HEK293 (cell line): Measurements from ENCODE around the gene KAT2B.

Experiments
- EGR2 ChIP-seq: fragments of 450-650 bp; formaldehyde crosslinking; IDR thresholded peaks from 2 replicates; pipeline ENCODE4 v1.5.1; 2016; ENCODE audit warnings: low read depth, missing biosample characterization, missing genetic modification characterization
- KLF8 ChIP-seq: fragments of 450-650 bp; formaldehyde crosslinking; IDR thresholded peaks from 2 replicates; pipeline ENCODE4 v1.5.1; 2016; ENCODE audit warnings: missing biosample characterization, missing genetic modification characterization
- MZF1 ChIP-seq: fragments of 450-650 bp; formaldehyde crosslinking; IDR thresholded peaks from 2 replicates; pipeline ENCODE4 v1.5.1; 2017; ENCODE audit warnings: missing biosample characterization, missing genetic modification characterization, borderline replicate concordance
- PRDM1 ChIP-seq: fragments of 450-650 bp; formaldehyde crosslinking; IDR thresholded peaks from 2 replicates; pipeline ENCODE4; 2016; ENCODE audit warnings: missing biosample characterization, missing genetic modification characterization
- RBAK ChIP-seq: fragments of 450-650 bp; formaldehyde crosslinking; IDR thresholded peaks from 2 replicates; pipeline ENCODE4 v1.5.1; 2016; ENCODE audit warnings: missing biosample characterization, missing genetic modification characterization
- REPIN1 ChIP-seq: fragments of 450-650 bp; formaldehyde crosslinking; IDR thresholded peaks from 2 replicates; pipeline ENCODE4 v1.5.1; 2017; ENCODE audit warnings: missing biosample characterization, missing genetic modification characterization, low read depth
- SCRT2 ChIP-seq: fragments of 450-650 bp; formaldehyde crosslinking; IDR thresholded peaks from 2 replicates; pipeline ENCODE4 v1.5.1; 2016; ENCODE audit warnings: missing biosample characterization, missing genetic modification characterization
- SP7 ChIP-seq: fragments of 450-650 bp; formaldehyde crosslinking; IDR thresholded peaks from 2 replicates; pipeline ENCODE4 v1.5.1; 2016; ENCODE audit warnings: missing biosample characterization, missing genetic modification characterization
- ZBTB1 ChIP-seq: fragments of 450-650 bp; formaldehyde crosslinking; IDR thresholded peaks from 2 replicates; pipeline ENCODE4 v1.5.1; 2016; ENCODE audit warnings: missing biosample characterization, missing genetic modification characterization
- ZEB2 ChIP-seq: fragments of 450-650 bp; formaldehyde crosslinking; IDR thresholded peaks from 2 replicates; pipeline ENCODE4 v1.5.1; 2016; ENCODE audit warnings: missing biosample characterization, missing genetic modification characterization
- ZNF121 ChIP-seq: fragments of 450-650 bp; formaldehyde crosslinking; IDR thresholded peaks from 2 replicates; pipeline ENCODE4 v1.5.1; 2016; ENCODE audit warnings: missing biosample characterization, missing genetic modification characterization
- ZNF16 ChIP-seq: fragments of 450-650 bp; formaldehyde crosslinking; IDR thresholded peaks from 2 replicates; pipeline ENCODE4 v1.5.1; 2016; ENCODE audit warnings: low read depth, missing biosample characterization, missing genetic modification characterization
- ZNF174 ChIP-seq: fragments of 450-650 bp; formaldehyde crosslinking; IDR thresholded peaks from 2 replicates; pipeline ENCODE4 v1.5.0; 2017; ENCODE audit warnings: missing biosample characterization, mild to moderate bottlenecking, missing genetic modification characterization
- ZNF175 ChIP-seq: fragments of 450-650 bp; formaldehyde crosslinking; IDR thresholded peaks from 2 replicates; pipeline ENCODE4 v1.5.1; 2016; ENCODE audit warnings: missing biosample characterization, missing genetic modification characterization
- ZNF184 ChIP-seq: fragments of 450-650 bp; IDR thresholded peaks from 2 replicates; pipeline ENCODE4 v1.5.1; 2018; ENCODE audit warnings: missing biosample characterization, mild to moderate bottlenecking, missing genetic modification characterization
- ZNF214 ChIP-seq: fragments of 450-650 bp; formaldehyde crosslinking; IDR thresholded peaks from 2 replicates; pipeline ENCODE4 v1.5.1; 2017; ENCODE audit warnings: missing biosample characterization, mild to moderate bottlenecking, missing genetic modification characterization, borderline replicate concordance
- ZNF274 ChIP-seq, 2 experiments: fragments of 200-500 bp in 1 of 2; fragments of 450-650 bp in 1 of 2; sonication (Bioruptor generic) in 1 of 2; formaldehyde crosslinking in 1 of 2; IDR thresholded peaks; 2 replicates each; pipeline versions ENCODE4 v1.5.1 to v1.6.1; 2014 to 2016; ENCODE audit warnings: borderline replicate concordance in 1 of 2, inconsistent platforms in 1 of 2, low read length in 1 of 2, missing biosample characterization in 1 of 2, missing genetic modification characterization in 1 of 2
- ZNF302 ChIP-seq: fragments of 450-650 bp; formaldehyde crosslinking; IDR thresholded peaks from 2 replicates; pipeline ENCODE4 v1.5.1; 2016; ENCODE audit warnings: missing biosample characterization, missing genetic modification characterization, low read depth
- ZNF311 ChIP-seq: fragments of 450-650 bp; formaldehyde crosslinking; IDR thresholded peaks from 2 replicates; pipeline ENCODE4 v1.5.1; 2017; ENCODE audit warnings: missing biosample characterization, missing genetic modification characterization, borderline replicate concordance
- ZNF354C ChIP-seq: fragments of 450-650 bp; formaldehyde crosslinking; IDR thresholded peaks from 2 replicates; pipeline ENCODE4 v1.5.1; 2016; ENCODE audit warnings: missing biosample characterization, missing genetic modification characterization, low read depth, borderline replicate concordance
- ZNF366 ChIP-seq: fragments of 450-650 bp; formaldehyde crosslinking; conservative IDR thresholded peaks from 2 replicates; pipeline ENCODE4 v1.5.1; 2016; ENCODE audit warnings: missing biosample characterization, missing genetic modification characterization
- ZNF433 ChIP-seq: fragments of 450-650 bp; formaldehyde crosslinking; IDR thresholded peaks from 2 replicates; pipeline ENCODE4 v1.5.1; 2016; ENCODE audit warnings: missing biosample characterization, missing genetic modification characterization, low read depth
- ZNF544 ChIP-seq: fragments of 450-650 bp; formaldehyde crosslinking; IDR thresholded peaks from 2 replicates; pipeline ENCODE4 v1.5.0; 2017; ENCODE audit warnings: missing biosample characterization, missing genetic modification characterization
- ZNF558 ChIP-seq: fragments of 450-650 bp; formaldehyde crosslinking; IDR thresholded peaks from 2 replicates; pipeline ENCODE4 v1.5.1; 2016; ENCODE audit warnings: missing biosample characterization, missing genetic modification characterization
- ZNF596 ChIP-seq: fragments of 450-650 bp; IDR thresholded peaks from 2 replicates; pipeline ENCODE4 v1.5.0; 2018; ENCODE audit warnings: missing biosample characterization, mild to moderate bottlenecking, missing genetic modification characterization, moderate library complexity
- ZNF660 ChIP-seq: fragments of 450-650 bp; IDR thresholded peaks from 2 replicates; pipeline ENCODE4 v1.5.1; 2018; ENCODE audit warnings: missing biosample characterization, mild to moderate bottlenecking, missing genetic modification characterization
- ZNF670 ChIP-seq: fragments of 450-650 bp; formaldehyde crosslinking; IDR thresholded peaks from 2 replicates; pipeline ENCODE4 v1.5.1; 2016; ENCODE audit warnings: missing biosample characterization, missing genetic modification characterization, low read depth
- ZNF747 ChIP-seq: fragments of 450-650 bp; formaldehyde crosslinking; IDR thresholded peaks from 2 replicates; pipeline ENCODE4 v1.5.1; 2016; ENCODE audit warnings: missing biosample characterization, missing genetic modification characterization
- TF ChIP-seq, protein P1 (sequence below): fragments of 450-650 bp; formaldehyde crosslinking; IDR thresholded peaks from 2 replicates; pipeline ENCODE4 v1.5.1; 2016; ENCODE audit warnings: missing biosample characterization, missing genetic modification characterization
- TF ChIP-seq, protein P2 (sequence below): fragments of 450-650 bp; formaldehyde crosslinking; IDR thresholded peaks from 2 replicates; pipeline ENCODE4 v1.5.1; 2016; ENCODE audit warnings: missing biosample characterization, missing genetic modification characterization
- TF ChIP-seq, protein P3 (sequence below): fragments of 450-650 bp; formaldehyde crosslinking; IDR thresholded peaks from 2 replicates; pipeline ENCODE4 v1.5.1; 2016; ENCODE audit warnings: missing biosample characterization, missing genetic modification characterization, low read depth
- TF ChIP-seq, protein P4 (sequence below): fragments of 450-650 bp; formaldehyde crosslinking; IDR thresholded peaks from 2 replicates; pipeline ENCODE4 v1.5.1; 2017; ENCODE audit warnings: missing biosample characterization, mild to moderate bottlenecking, missing genetic modification characterization, moderate library complexity
- TF ChIP-seq, protein P5 (sequence below): fragments of 450-650 bp; formaldehyde crosslinking; IDR thresholded peaks from 2 replicates; pipeline ENCODE4 v1.5.1; 2016; ENCODE audit warnings: missing biosample characterization, missing genetic modification characterization

KAT2B gene

DNA sequence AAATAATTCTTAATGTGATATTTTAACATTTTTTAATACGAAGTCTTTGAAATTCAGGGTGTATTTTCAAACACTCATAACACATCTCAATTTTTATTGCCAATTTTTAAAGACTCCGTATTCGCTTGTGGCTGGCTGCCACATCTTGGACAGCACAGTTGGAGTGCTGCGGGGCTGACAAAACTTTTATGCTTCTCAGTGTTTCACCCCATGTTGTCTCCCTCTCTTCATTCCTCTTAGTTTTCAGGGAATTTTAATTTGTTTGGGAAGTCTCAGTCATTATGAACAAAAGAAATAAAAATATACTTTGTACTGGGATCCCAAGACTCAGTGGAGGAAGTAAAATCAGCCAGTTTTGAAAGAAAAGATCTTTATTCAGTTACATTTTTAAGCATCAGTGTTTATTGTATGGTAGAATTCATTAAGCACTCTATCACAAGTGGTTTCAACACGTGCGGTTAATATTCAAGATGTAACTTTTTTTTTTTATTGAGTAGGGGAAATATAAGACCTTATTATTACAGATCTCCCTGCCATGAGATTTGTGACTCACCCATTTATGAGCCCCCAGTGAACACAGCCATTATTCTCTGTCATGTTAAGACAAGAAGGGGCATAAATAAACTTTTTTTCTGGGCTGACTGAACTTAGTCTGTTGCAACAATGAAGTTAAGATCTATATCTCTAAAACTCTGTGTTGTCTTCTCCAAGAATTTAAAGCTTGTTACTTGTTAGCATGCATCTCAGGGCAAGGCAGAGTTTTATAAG, 26.8 kb downstream of the KAT2B start (continued):
- TF ChIP-seq, protein P1, sequence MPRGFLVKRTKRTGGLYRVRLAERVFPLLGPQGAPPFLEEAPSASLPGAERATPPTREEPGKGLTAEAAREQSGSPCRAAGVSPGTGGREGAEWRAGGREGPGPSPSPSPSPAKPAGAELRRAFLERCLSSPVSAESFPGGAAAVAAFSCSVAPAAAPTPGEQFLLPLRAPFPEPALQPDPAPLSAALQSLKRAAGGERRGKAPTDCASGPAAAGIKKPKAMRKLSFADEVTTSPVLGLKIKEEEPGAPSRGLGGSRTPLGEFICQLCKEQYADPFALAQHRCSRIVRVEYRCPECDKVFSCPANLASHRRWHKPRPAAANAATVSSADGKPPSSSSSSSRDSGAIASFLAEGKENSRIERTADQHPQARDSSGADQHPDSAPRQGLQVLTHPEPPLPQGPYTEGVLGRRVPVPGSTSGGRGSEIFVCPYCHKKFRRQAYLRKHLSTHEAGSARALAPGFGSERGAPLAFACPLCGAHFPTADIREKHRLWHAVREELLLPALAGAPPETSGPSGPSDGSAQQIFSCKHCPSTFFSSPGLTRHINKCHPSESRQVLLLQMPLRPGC: peak; percentile 64
- TF ChIP-seq KLF8 (tag by site-specific recombination) (no peak), ZNF747 (tag by site-specific recombination) (no peak), ZNF433 (tag by site-specific recombination) (no peak), ZNF121 (tag by site-specific recombination) (no peak), SP7 (tag by site-specific recombination) (peak; percentile 91), ZNF311 (tag by site-specific recombination) (no peak), EGR2 (no peak), ZNF596 (tag by site-specific recombination) (no peak), ZNF670 (tag by site-specific recombination) (no peak), PRDM1 (tag by site-specific recombination) (no peak), ZBTB1 (tag by site-specific recombination) (no peak), ZNF174 (no peak), ZNF366 (tag by site-specific recombination) (peak; percentile 83), RBAK (no peak), ZNF16 (tag by site-specific recombination) (no peak), REPIN1 (tag by site-specific recombination) (no peak), ZEB2 (tag by site-specific recombination) (peak; percentile 94), ZNF354C (tag by site-specific recombination) (no peak), SCRT2 (tag by site-specific recombination) (peak; percentile 64), ZNF660 (tag by site-specific recombination) (0 out of 2 replicates have a peak, but pooled peaks have one; percentile 13), ZNF558 (tag by site-specific recombination) (no peak; the same call in 1 of the 2 replicates), ZNF302 (tag by site-specific recombination) (no peak), ZNF184 (tag by site-specific recombination) (no peak), ZNF274 (IDR thresholded peaks at IDR 0.05; ENCODE audit: low read length) (no peak), ZNF274 (tag by site-specific recombination; IDR thresholded peaks at IDR 0.05; ENCODE audit: borderline replicate concordance) (no peak), MZF1 (tag by site-specific recombination) (no peak), ZNF214 (tag by site-specific recombination) (no peak), ZNF175 (tag by site-specific recombination) (no peak), ZNF544 (no peak)
- TF ChIP-seq, protein P2, sequence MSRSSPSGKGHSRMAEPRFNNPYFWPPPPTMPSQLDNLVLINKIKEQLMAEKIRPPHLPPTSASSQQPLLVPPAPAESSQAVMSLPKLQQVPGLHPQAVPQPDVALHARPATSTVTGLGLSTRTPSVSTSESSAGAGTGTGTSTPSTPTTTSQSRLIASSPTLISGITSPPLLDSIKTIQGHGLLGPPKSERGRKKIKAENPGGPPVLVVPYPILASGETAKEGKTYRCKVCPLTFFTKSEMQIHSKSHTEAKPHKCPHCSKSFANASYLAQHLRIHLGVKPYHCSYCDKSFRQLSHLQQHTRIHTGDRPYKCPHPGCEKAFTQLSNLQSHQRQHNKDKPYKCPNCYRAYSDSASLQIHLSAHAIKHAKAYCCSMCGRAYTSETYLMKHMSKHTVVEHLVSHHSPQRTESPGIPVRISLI (tag by site-specific recombination): peak; percentile 85
- TF ChIP-seq, protein P3, sequence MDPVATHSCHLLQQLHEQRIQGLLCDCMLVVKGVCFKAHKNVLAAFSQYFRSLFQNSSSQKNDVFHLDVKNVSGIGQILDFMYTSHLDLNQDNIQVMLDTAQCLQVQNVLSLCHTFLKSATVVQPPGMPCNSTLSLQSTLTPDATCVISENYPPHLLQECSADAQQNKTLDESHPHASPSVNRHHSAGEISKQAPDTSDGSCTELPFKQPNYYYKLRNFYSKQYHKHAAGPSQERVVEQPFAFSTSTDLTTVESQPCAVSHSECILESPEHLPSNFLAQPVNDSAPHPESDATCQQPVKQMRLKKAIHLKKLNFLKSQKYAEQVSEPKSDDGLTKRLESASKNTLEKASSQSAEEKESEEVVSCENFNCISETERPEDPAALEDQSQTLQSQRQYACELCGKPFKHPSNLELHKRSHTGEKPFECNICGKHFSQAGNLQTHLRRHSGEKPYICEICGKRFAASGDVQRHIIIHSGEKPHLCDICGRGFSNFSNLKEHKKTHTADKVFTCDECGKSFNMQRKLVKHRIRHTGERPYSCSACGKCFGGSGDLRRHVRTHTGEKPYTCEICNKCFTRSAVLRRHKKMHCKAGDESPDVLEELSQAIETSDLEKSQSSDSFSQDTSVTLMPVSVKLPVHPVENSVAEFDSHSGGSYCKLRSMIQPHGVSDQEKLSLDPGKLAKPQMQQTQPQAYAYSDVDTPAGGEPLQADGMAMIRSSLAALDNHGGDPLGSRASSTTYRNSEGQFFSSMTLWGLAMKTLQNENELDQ: no peak
- TF ChIP-seq, protein P4, sequence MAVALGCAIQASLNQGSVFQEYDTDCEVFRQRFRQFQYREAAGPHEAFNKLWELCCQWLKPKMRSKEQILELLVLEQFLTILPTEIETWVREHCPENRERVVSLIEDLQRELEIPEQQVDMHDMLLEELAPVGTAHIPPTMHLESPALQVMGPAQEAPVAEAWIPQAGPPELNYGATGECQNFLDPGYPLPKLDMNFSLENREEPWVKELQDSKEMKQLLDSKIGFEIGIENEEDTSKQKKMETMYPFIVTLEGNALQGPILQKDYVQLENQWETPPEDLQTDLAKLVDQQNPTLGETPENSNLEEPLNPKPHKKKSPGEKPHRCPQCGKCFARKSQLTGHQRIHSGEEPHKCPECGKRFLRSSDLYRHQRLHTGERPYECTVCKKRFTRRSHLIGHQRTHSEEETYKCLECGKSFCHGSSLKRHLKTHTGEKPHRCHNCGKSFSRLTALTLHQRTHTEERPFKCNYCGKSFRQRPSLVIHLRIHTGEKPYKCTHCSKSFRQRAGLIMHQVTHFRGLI (tag by site-specific recombination): peak; percentile 20; the same call in 1 of the 2 replicates
- TF ChIP-seq, protein P5, sequence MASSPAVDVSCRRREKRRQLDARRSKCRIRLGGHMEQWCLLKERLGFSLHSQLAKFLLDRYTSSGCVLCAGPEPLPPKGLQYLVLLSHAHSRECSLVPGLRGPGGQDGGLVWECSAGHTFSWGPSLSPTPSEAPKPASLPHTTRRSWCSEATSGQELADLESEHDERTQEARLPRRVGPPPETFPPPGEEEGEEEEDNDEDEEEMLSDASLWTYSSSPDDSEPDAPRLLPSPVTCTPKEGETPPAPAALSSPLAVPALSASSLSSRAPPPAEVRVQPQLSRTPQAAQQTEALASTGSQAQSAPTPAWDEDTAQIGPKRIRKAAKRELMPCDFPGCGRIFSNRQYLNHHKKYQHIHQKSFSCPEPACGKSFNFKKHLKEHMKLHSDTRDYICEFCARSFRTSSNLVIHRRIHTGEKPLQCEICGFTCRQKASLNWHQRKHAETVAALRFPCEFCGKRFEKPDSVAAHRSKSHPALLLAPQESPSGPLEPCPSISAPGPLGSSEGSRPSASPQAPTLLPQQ (tag by site-specific recombination): peak; percentile 42; the same call in 1 of the 2 replicates
